ENCODE data around the gene MRPS12. TPM values are rescaled to one million over a fixed set of nuclear protein-coding genes. Genes with fewer than 3 reads are reported as not detected.
A peak's percentile ranks its signal among the peaks of the same experiment; 100 is the strongest.

MRPS12 gene
- total RNA-seq, 1 donor from 2014 or later = 67.6 TPM

- no peaks in the 10 kb centered on the region for H3K27me3 ChIP-seq (ENCODE audit: low read depth)
- no peaks in the 10 kb centered on the region for H3K4me1 ChIP-seq
- intact Hi-C loops (cut with micrococcal nuclease) = no loop called here
- peaks cover 18% of the 10 kb centered on the region for H3K36me3 ChIP-seq
- no peak for DNase-seq
- no peak overlapping the region for H3K4me3 ChIP-seq
- TF ChIP-seq CTCF (IDR thresholded peaks at IDR 0.05; ENCODE audit: borderline replicate concordance) = peak; percentile 26
- no peak overlapping the region for H3K27ac ChIP-seq (replicated peaks)
- no peaks in the 10 kb centered on the region for H3K9me3 ChIP-seq (replicated peaks)
Measured at GRCh38 chr19:38917921-38918491, 12.7 kb upstream of the MRPS12 start.

- no peak for TF ChIP-seq CTCF (IDR thresholded peaks at IDR 0.05; ENCODE audit: borderline replicate concordance)
- intact Hi-C loops (cut with micrococcal nuclease) = no loop called here
- Histone ChIP-seq H3K27me3 (ENCODE audit: low read depth) (no peaks in the 10 kb centered on the region), H3K36me3 (peaks cover 18% of the 10 kb centered on the region), H3K4me3 (no peak overlapping the region), H3K27ac (replicated peaks) (no peak overlapping the region), H3K4me1 (no peaks in the 10 kb centered on the region), H3K9me3 (replicated peaks) (no peaks in the 10 kb centered on the region)
- no peak for DNase-seq
Measured at GRCh38 chr19:38918526-38918925, 12.2 kb upstream of the MRPS12 start.

GRCh38 chr19:38919837-38920601, 10.7 kb upstream of the MRPS12 start:
- Histone ChIP-seq H3K4me3 (no peak overlapping the region), H3K27me3 (ENCODE audit: low read depth) (no peaks in the 10 kb centered on the region), H3K27ac (replicated peaks) (no peak overlapping the region), H3K4me1 (no peaks in the 10 kb centered on the region), H3K36me3 (peaks cover 32% of the 10 kb centered on the region), H3K9me3 (replicated peaks) (no peaks in the 10 kb centered on the region)
- TF ChIP-seq CTCF (IDR thresholded peaks at IDR 0.05; ENCODE audit: borderline replicate concordance) = no peak
- no peak for DNase-seq
- intact Hi-C loops (cut with micrococcal nuclease) = no loop called here

GRCh38 chr19:38920602-38921419, 9.9 kb upstream of the MRPS12 start:
- DNase-seq = no peak
- H3K9me3 ChIP-seq (replicated peaks) = no peaks in the 10 kb centered on the region
- no peak overlapping the region for H3K27ac ChIP-seq (replicated peaks)
- TF ChIP-seq CTCF (IDR thresholded peaks at IDR 0.05; ENCODE audit: borderline replicate concordance) = no peak
- no peaks in the 10 kb centered on the region for H3K27me3 ChIP-seq (ENCODE audit: low read depth)
- intact Hi-C loops (cut with micrococcal nuclease) = no loop called here
- H3K36me3 ChIP-seq = peaks cover 35% of the 10 kb centered on the region
- no peak overlapping the region for H3K4me3 ChIP-seq
- H3K4me1 ChIP-seq = no peaks in the 10 kb centered on the region

- H3K27ac ChIP-seq (replicated peaks) = no peak overlapping the region
- H3K9me3 ChIP-seq (replicated peaks) = no peaks in the 10 kb centered on the region
- intact Hi-C loops (cut with micrococcal nuclease) = no loop called here
- no peak overlapping the region for H3K4me3 ChIP-seq
- no peak for DNase-seq
- H3K36me3 ChIP-seq = peaks cover 35% of the 10 kb centered on the region
- no peaks in the 10 kb centered on the region for H3K27me3 ChIP-seq (ENCODE audit: low read depth)
- TF ChIP-seq CTCF (IDR thresholded peaks at IDR 0.05; ENCODE audit: borderline replicate concordance) = no peak
- H3K4me1 ChIP-seq = no peaks in the 10 kb centered on the region
Measured at GRCh38 chr19:38921420-38922274, 9.1 kb upstream of the MRPS12 start.
